HCEC 1CT (cell line): ENCODE results near the gene TNIP1.

ENCODE experiments used
- DNase-seq: peaks from one replicate; pipeline ENCODE4 v3.0.0-alpha.2; 2017

Gene TNIP1

DNA sequence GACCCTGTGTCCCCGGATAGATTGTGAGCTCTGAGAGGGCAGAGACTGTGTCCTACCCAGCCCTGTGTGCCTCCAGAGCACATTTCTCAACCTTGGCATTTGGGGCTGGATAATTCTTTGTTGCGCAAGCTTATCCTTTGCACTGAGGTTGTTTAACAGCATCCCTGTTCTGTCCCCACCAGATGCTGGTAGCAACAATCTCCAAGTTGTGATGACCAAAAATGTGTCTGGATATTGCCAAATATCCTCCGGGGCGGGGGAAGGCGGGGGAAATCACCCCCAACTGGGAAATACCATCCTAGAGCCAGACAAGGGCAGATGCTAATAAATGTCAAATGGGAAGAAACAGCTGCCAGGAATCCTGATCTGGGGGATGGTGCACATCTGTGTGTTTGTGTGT, 24.0 kb upstream of the TNIP1 start:
- peak; percentile 63 for DNase-seq

DNA sequence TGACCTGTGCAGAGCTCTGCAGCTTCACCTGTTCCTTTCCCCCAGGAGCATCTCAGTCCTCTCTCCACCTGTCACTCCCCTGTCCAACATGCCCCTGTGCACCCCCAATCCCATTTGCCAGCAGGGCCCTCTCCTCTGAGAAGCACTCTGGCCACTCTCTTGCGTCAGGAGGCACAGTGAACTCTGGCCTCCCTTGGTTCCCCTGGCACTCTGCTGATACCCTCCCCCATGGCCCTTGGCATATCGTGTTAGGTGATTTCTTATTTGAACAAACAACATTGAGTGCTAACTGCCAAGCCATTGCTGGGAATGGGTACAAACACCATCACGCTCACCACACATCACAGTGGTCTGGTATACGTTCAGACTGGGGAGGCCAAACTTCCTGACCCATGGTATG, 20.9 kb upstream of the TNIP1 start:
- DNase-seq = no peak

DNA sequence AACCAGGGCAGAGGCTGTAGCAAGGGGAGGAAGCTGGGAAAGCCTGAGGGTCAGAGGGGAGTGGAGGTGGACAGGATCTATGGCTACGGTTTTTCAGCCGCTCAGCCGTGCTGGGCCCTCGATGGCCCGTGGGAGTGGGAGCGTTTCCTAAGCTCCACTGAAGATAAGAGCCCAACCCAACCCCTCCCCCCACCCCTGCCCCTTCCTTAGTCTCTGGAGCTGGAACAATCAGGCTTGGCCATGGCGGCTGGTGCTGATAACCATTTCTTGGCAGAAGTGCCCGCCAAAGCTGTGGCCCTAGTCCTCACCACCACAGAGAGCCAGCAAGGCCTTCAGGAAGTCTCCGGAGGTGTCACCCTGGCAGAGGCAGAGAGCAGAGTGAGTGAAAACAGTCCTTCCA, 20.3 kb upstream of the TNIP1 start:
- no peak for DNase-seq

DNA sequence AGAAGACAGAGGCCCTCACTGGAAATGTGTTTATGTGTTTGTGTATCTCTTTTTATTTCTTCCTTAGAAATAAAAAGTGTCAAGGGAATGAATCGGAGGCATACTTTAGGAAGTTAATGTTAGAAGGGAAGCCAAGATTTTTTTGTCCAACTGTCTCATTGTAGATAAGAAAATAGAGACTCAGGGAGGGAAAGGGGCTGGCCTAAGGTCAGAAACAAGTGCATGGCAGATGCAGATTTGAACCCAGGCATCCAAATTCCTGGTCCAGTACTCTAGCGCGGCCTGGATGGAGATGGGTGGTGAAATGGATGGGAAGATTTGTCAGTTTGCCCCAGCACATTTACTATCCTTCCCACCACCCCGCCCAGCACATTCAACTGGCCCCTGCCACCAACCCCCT, 19.8 kb upstream of the TNIP1 start:
- no peak for DNase-seq

DNA sequence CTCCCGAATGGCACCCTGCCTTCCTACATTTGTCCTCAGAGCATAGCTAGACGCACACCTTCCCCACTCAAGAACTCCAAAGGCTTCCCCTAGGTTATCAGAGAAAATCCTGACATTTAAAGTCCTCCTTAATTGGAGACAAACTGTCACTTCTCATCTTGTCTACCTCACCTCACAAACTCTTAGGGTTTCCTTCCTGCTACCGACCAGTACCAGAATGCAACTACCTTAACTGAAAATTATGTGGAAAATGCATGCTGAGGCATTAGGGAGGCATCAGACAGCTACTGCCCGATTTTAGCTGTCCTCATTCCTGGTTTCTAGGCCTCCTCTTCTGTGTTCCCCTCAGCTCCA, 17.9 kb upstream of the TNIP1 start:
- no peak for DNase-seq

DNA sequence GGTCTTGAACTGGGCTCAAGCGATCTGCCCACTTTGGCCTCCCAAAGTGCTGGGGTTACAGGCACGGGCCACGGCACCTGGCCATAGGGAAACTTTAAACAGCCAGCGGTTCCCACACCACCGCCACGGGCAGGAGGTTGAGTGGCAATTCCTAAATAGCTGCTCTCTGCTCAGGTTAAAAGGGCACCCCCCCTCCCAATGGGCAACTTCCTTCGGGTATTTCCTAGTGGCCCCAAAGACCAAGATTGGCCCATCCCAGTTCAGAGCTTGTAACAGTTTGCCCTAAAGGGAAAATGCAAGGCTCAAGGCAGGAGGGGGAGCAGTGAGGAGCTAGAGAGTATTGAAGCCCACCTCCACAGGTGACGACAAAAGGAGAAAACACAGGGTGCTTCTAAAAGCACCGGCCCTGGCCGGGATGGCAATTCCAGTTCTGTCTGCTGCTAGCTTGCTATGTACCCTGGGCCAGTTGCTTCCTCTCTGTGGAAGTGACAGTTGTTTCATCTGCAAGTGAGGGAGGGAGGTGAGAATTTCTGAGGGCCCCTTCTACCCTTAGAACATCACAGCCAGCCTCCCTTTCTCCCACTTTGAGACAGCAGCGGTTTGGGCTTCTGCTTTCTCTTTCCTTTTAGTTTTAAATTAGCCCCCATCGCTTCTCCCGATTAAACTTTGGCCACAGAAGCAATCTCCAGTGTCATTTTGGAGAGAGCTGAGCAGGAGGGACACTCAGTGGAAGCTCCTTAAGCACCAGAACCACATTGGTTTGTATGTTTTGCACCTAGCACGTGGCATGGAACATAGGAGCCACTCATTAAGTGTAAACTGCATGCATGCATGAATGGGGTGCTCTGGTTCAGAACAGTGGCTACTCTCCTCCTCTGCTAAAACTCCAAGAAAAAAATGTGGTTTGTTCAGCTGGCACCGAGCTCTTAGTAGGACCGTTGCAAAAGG, 17.3 kb upstream of the TNIP1 start:
- DNase-seq = no peak

DNA sequence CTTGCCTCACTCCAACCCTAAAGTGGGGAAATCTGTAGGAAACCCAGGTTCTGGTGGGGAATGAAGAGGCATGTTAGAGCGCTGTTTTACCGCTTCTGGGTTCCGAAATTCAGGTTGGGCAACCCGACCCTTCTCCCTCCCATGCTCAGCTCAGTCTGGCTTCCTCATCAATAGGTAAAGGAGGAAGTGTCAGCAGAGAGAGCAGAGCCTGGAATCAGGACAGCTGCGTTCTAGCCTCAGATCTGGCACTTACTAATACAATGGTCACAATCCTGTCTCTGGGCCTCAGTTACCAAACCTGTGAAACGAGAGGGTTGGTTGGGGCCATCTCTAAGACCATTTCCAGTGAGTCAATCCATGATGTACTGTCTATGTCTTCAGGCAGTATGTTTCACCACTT, 16.2 kb upstream of the TNIP1 start:
- DNase-seq = no peak

DNA sequence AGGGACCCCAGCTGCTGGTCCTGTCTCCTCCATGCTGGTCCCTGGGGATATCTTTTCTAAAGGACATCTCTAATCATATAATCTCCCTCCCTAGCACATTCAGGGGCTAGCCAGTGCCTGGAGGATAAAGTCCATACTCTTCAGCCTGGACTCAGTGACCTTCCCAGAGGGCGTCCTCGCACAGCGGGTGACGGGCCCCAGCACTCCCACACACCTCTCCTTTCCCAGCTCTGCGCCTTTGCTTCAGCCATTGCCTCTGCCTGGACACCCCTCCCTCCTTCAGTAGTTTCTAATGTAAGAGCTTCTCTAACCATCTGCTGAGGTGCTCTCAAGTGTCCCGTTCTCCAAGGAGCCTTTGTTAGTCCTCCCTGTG, 15.2 kb upstream of the TNIP1 start:
- no peak for DNase-seq

DNA sequence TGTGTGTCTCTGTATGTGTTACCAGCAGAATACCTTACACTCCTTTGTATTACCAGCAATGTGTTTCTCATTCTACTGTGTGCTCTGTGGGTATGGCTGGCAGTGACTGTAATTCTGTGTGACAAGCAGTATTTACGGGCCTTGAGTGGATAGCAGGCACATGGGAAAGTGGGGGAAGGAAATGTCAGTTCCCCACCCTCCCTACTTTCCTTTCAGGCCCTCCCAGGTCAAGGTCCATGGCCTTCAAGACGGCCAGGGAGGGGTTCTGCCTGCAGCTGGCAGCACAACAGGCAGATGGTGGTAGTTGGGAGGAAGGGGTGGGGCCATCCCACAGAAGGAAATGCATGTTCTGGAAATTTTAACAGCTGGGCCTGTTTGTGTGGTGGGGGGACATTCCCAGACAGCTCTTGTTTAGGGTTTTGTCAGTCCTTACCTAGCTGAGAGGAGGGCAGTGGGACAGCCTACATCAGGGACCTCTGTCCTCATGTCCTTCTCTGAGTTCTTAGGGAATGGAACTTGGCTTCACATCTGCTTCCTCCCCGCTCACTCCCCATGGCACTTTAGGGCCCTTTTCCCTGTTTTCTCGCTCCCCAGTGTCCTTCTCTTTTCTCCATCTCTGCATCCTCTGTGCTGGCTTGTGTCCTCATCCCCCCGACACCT, 14.6 kb upstream of the TNIP1 start:
- peak; percentile 23 for DNase-seq

DNA sequence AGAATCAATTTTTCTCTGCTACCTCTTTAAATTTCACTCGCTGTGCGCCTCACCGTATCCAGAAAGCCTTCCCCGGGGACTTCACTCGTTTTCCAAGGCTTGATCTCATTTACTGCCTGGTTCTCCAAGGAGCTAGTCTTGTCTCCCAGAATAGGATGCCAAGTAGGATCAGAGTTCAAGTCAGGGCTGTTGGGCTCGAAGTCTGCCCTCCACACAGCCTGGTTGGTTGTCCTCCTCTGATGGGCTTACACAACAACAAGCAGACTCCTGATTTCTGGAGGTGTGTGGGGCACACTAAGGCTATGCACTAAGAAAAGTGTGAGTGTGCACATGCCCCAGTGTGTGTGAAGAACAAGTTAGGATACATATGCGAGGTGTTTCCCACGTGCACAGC, 14.0 kb upstream of the TNIP1 start:
- no peak for DNase-seq

DNA sequence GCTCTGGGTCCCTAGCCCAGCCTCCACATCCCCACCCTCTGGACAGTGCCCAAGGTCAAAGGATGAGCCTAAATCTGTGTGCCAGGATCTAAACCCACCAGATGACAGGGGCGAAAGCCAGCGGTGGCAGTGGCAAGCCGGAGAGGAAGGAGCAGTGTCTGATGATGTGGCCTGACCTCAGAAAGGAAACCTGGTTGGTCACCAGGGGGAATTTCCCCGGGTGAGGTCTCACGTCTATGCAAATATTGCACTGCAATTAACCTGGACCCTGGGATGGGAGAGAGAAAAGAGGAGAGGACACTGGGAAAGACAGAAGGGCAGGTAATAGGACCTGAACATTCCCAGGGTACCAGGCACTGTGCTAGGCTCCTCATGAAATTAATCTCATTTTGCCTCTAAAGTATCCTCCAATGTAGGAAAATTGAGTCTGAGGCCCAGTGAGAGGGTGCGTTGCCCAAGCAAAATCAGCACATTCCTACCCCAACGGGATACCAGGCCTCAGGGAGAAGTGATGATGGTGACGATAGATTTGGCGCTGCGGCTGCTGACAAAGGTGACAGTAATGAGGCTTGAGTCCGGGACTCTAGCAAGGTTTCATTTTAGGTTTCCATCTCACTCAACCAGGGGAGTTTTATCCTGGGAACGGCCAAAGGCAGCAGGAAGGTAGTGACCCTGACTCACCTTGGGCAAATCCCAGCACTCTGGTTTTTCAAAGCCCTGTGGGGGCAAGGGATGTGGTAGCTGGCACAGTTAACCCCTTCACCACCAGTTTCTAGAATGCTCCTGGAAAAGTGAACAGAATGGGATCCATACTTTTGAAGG, 13.4 kb upstream of the TNIP1 start:
- DNase-seq = no peak

DNA sequence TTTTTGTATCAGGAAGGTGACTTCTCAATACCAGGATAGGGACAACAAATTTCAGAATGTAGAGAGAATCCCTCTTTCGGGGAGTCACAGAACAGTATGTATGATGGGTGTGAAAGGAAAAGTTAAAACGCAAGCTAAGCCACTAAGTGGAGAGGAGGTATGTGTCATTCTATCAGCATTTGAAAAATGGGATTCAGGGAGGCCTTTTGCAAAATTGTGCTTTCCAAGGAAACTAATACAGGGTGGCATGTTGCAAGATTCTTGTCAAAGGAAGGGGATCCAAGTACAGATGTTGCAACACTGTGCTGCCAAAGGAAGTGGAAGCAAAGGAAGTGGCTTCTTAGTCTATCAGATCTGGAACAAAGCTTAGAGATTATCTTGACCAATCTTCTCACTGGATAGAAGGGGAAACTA, 12.6 kb upstream of the TNIP1 start:
- DNase-seq = peak; percentile 98

DNA sequence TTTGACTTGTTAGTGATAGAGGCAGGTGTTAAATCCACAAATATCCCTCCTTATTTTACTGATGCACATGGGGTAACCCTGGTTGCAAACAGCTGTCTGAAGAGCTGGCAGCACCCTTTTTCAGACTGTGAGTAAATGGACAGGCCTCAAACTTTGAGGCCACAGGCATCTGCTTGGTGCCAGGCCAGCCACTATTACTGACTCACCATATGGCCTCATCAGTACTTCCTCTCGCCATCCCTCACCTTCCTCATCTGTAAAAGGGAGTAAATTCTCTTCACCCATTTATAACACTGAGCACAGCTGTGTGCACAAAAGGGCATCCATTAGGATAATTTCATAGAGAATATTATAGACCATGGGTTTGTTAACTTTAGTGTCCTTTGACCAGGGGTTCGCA, 11.9 kb upstream of the TNIP1 start:
- peak; percentile 90 for DNase-seq

DNA sequence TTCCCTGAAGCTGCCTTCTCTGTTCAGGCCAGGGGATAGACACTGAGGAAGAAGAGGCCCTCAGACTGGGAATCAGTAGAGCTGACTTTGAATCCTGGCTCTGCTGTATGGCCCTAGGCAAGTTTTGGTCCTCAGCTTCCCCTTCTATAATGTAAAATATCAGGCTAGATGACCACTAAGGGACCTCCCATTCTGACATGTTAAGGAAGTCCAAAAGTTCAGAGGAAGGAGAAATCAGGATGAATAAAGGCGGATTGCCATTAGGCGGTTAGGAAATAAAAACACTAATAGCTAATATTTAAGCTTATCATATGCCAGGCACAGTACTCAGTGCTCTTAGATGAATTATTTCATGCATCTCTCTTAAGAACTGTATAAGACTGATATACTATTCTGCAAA, 8.9 kb upstream of the TNIP1 start:
- no peak for DNase-seq

DNA sequence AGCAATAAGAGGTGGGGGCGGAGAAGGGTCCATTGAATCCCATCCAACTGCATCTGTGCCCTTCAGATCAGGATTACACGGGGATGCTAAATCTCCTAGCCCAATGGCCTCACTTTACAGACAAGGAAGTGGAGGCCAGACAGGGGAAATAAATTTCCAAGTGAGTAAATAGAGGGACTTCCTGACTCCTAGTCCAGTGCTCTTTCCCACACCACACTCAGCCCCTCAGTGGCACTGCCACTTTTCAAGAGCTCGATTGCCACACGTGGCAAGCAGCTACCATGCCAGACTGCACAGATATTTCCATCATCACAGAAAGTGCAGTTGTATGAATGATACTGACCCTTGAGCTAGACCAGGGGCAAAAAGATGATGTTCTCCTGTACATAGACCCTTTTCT, 8.2 kb upstream of the TNIP1 start:
- DNase-seq = no peak

DNA sequence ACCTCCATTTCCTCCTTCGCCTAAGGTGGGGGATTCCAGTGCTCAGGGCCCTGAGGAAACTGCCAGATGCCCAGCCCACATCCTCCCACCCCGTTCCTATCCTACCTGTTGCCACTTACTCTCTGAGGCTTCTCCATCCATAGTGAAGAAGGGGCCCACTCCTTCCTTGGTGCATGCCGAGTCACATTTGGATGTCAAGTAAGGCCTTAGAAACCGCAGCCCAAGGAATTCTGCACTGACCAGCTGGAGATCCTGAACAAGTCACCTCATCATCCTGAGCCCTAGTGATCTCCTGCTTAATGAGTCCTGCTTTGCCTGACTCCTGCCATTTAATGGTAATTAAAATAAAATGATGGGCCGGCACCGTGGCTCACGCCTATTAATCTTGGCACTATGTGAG, 6.7 kb upstream of the TNIP1 start:
- DNase-seq = no peak

DNA sequence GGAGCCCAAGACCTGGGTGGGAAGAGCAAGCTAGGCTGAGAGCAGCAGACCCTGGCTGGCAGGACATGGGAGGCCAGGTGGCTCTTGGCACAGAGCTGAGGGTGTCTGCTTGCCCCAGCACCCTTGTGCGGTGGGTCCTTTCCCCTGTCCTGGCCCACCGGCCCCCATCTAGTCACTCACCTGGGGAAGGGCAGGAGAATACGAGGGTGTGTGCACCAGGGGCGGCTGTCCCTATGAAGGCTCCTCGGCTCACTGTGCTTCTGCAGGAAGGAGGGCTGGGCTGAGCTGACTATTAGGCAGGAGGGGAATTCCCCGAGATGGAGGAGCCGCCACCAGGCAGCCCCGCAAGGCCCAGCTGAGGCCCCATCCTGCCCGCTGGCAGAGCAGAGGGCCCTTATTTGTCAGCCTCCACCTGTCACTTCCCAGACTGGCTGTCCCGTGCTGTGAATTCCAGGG, 6.1 kb upstream of the TNIP1 start:
- no peak for DNase-seq

DNA sequence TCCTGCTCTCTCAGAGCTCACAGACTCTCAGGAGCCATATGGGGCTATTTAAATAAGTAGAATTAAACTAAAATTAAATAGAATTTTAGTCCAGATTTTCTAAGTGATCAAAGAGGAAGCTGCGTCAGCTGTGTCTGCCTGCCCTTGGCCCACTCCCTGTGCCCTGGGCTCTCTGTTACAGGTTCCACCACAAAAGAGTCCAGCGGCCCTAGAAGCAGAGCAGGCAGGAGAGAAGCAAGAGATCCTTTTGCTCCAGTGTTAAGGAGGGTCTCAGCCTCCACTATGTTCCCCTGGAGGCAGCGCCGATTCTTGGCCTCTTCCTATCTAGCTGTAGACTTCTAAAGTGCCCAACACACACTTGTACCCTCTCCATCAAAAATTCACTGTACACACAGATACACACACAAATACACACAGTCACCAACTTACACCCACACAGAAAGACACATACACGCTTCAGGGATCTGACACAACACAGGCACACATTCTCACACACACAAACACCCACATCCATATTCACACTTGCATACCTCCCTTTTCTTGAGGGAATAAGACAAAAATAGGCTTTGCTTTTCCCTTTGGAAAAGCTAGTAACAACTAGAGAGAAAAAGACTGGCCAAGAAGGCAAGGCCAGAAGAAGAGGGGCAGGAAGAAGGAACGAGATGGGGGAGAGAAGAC, 5.5 kb upstream of the TNIP1 start:
- no peak for DNase-seq

DNA sequence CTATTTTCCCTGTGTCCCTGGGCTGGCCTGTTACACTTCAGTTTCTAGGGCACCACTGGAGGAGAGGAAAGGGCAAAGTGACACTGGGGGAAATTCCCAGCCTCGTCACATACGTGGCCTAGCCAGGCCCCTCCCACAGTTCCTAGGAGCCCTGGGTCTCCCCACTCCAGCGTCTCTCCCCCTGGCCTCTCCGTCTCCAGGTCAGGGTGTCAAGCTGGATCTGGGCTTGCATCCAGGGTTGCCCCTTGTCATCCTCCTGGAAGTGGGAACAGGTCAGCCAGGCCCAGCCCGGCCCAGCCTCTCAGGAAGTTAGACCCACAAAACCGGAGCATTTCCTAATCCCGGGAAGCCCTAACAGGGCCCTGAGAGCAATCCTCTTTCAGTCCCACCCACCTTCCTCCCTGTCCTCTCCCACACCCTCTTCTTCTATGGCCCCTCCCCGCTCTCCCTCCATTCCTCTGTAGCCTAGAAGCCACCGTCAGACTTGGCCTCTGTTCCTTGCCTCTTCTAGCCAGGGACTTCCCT, 4.7 kb upstream of the TNIP1 start:
- no peak for DNase-seq

DNA sequence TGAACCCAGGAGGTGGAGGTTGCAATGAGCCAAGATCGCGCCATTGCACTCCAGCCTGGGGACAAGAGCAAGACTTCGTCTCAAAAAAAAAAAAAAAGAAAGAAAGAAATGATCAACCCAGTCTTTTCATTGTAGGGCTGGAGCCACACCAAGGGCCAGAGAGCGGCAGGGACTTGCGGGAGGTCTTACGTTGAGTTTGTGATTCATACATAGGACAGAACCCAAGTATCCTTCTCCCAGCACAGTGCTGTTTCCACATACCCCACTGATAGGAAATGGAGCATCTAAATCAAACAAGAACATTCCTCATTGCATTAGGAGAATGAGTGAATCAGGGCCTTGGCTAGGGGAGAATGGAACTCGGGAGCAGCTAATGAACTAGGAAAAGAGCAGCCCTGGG, 3.5 kb upstream of the TNIP1 start:
- no peak for DNase-seq

DNA sequence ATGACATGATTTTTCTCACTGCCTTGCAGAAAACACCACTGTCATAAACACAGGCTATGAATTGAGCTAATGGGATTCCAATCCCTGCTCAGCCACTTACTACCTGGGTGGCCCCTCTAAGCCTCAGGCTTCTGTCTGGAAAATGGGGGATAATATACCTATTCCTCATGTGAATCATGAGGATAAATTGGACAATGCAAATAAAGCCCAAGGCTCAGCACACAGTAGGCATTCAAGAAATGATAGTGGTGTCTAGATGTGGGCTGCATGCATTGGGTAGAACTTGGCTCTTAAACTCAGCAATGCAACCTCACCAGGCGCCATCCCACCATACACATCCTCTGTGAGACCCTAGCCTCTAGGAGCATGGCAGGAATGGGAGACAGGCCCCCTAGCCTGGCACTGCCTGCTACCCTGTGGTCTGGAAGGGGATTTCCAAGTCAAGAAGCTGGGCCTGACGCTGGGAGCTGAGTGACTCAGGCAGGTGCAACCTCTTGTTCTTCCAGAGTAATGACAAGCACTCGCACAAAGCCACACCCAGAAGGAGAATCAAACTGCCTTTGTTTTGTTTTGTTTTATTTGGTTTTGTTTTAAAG, 2.3 kb upstream of the TNIP1 start:
- DNase-seq = no peak

DNA sequence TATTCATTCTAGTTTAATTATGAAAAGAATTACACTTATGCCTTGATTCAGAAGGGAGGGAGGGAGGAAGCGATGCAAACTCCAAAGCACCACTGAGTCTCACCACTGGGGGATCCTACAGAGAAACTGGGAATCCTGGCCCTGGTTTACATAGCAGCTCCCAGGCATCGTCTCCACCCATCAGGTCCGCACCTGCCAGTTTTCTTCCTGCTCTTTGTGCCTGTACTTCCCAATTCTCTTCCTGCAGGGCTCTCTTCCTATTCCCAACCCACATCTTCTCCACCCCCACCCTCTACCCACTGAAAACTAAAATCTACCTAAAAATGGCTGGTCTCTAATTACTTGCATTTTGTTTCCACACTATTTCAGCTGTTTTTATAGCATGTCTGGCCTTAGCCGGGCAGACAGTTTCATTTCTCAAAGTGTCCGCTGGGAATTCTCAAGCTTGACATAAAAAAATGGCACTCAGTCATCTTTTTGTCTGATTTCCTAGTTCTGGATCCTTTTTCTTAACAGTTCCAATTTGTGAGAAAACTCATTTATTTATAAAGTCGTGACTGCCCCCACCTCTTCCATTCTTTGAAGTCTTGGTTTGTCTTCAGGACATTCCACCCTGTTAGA, 1.6 kb upstream of the TNIP1 start:
- no peak for DNase-seq
